NCI-H748 treated with DMSO at 0.1 percent for 48 hours (cell line): ENCODE data around the gene KCNIP3.
"Not testable (repeated sequence)": the region's sequence is repeated elsewhere in the genome, so short reads cannot be mapped to it uniquely, and the experiment has no call there.

ENCODE experiments used
- DNase-seq: peaks from one replicate; lab custom pipeline; 2025; lab: John Stamatoyannopoulos, UW

The KCNIP3 gene

DNA sequence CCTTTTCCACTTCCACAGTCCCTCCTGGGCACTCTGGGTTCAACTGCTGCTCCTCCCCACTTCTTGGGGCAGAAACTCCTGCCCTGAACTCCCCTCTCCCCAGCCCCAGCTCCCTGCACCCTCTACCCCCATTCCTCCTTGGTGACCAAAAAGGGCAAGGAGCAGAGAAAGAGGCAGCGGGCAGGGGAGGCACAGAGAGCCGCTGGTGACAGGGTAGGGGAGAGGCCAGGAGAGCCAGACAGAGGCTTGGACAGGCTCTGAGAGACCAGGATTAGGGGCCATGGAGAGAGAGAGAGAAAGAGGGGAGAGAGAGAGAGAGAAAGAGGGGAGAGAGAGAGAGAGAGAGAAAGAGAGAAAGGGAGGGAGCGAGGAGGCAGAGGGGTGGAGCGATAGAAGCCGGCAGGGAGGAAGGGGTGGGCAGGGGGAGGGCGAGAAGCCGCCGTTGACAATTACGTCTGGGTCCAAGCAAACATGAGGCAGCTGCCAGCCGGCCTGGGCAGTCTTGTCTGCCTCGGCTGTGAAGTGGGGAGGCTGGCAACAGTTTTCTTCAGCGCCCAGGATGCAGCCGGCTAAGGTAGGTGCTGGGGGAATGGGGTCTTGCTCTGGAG is at the start of gene KCNIP3:
TSS of gene KCNIP3 (plus strand) at position 468 of the 608 bp plus-strand sequence. CDS start at position 560, 92 bp downstream.
- DNase-seq: peak; percentile 23

DNA sequence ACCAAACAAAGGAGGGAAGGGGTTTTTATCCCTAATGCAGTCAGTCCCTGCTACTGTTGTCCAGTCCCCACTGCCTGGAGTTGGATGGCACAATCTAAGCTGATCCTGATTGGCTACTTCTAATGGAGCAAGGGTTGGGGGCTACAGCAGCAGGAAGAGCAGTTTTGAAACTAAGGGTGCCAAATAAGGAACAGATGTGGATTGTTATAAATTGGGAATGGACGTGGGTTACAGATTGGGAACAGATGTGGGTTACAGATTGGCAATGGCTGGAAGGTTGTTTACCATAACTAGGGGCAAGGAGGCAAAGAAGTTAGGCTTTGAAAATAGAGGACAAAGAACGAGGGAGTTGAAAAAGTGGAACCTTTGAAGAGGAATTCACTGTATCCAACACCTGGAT is 38.9 kb upstream of the KCNIP3 start:
- DNase-seq: no peak

DNA sequence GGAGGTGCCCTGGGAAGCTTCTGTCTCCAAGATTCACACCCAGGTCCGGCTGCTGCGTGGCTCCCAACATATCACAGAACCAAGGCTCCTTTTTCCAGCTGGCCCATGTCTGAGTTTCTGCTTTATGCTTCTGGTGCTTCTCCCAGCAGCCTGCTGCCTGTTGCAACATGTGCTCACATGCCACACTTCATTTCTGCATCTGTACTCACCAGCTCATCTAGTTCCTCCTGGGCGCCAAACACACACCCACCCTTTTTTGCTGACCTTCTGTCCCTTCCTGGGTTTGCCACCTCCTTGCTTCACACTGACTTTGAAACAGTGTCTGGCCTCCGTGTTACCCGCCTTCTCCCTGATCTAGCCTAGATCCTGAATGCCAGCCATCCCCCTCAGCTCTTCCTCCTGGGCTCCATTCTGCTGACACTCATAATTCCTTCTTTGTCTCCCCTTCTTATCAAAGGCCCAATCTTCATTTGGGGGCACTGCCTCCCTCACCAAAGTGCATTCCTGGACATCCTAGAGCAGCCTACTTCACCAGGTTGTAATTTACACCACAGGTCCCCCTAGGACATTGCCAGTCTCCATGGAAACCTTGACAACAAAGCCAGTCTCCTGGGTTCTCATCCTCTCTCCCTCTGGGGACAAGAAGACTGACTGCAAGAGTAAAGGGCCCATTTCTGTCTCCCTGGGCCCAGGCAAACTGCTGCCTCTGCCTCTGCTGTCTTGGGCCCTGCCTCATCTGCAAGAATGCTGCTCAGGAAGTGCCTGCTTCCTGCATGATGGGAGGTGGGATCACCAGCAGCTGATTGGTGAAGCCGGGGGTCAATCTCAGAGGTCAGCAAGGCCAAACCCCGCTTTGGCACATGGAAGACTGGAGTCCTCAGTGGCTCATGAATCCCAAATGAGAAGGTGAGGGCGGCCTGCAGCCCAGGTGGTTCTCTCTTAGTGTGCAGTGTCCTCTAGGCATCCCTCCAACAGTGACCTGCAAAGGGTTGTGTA is 36.8 kb upstream of the KCNIP3 start:
- no peak for DNase-seq

- DNase-seq: no peak
These were observed 35.5 kb upstream of the KCNIP3 start for GRCh38 chr2:95261602-95262001.

DNA sequence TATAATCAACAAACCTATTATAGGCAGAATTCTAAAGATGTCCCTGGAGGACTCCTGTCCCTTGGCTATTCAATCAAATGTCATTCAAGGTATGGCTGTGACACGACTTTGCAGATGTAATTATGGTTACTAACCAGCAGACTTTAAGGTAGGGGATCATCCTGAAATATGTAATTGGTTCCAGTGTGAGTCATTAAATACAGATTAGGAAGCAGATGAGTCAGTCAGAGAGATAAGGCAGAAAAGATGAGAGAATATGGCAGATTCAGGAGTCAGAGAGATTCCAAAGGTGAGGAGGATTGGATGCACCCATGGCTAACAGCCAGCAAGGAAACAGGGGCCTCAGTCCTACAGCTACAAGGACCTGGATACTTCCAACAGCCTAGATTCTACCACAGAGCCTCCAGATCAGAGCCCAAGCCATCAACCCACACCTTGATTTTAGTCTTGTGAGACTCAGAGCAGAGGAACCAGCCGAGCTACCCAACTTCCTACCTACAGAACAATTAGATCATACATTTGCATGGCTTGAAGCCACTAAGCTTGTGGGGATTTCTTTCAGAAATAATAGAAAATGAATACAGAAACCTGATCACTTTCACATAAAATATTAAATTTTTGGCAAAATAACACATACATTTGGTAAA is 34.1 kb upstream of the KCNIP3 start:
- no peak for DNase-seq

- no peak for DNase-seq
These were observed 32.5 kb upstream of the KCNIP3 start for GRCh38 chr2:95264624-95265023.

DNA sequence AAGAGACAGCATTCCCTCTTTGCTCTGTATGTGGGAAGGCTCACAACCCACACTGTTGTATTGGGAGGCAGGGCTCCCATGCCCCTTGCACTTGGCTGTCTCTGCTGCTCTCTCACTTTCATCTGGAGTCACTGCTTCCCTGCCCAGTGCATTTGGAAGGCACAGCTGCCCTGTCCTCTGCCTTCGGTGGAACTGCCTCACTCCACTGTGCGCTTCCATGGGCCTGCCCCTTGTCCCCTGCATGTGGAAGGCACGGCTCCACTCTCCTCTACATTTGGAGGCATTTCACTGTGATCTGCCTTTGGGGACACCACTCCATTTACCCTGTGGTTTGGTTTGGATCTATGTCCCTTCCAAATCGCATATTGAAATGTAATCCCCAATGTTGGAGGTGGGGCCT is 32.0 kb upstream of the KCNIP3 start:
- DNase-seq: no peak

DNA sequence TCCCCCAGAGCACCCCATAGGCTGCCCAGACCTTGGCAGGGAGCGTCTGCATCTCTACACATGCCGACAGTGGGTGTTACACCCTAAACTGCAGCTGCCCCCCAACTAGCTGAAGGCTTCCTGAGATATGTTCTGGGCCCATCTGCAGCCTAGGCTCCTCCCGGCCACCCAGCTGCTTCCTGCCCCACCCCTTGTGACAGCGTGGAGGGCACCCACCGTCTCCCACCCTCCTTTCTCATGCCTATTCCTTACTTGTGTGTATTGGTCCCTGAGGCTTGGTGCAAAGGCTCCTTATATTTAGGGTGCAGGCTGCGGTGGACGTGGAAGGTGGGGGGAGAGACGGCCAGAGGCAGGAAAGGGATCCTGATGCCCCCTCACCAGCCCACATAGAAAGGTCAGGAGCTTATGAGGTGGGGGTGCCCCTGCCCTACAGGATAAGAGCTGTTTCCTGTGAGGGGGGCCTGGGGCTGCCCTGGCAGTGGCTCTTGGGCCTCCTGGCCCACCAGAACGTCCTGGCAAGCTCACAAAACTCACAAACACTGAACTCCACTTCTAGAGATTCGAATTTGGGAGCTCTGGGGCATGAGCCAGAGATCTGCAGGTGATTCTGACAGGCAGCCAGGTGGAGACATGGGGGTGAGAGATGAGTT is 30.2 kb upstream of the KCNIP3 start:
- no peak for DNase-seq

GRCh38 chr2:95267458-95268210 is 29.5 kb upstream of the KCNIP3 start:
- DNase-seq: no peak

- DNase-seq: no peak
These were observed 28.7 kb upstream of the KCNIP3 start for GRCh38 chr2:95268211-95269035.

DNA sequence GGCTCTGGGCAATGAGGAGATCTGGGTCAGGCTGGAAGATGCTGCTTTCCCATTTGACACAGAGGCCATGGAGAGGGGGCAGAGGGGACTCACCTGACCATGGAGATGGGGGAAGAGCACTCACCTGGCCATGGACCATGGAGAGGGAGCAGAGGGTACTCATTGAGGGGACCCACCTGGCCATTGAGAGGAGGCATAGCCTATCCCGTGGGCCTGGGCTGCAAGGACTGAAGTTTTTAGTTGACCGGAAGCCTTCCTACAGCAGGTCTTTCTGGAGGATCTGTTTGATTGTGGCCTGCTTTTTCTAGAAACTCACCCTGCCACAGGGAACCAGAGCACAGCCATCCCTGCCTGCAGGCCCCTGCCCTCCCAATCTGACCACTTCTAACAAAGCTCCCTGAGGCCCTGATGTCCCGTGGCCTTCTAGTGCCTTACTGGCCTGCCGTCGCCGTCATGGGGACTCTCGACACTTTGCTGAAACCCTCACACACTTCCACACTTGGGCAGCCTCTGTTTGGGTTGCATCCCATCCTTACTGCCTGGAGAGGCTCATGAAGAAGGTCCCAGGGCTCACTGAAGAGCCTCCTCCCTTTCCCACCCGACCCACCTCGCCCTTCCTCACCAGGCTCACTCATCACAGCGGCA is 28.0 kb upstream of the KCNIP3 start:
- no peak for DNase-seq

DNA sequence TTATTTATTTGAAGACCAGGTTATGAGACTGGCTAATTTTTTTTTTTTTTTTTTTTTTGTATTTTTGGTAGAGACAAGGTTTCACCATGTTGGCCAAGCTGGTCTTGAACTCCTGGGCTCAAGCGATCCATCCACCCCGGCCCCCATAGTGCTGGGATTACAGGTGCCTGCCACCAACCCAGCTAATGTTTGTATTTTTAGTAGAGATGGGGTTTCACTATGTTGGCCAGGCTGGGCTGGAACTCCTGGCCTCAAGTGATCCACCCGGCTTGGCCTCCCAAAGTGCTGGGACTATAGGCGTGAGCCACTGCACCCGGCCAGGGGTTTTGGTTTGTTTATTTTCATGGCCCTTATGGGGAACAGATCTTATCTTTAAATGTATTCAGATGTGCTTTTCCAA is 27.4 kb upstream of the KCNIP3 start:
- DNase-seq: not testable (repeated sequence)

- no peak for DNase-seq
These were observed 26.5 kb upstream of the KCNIP3 start for GRCh38 chr2:95270541-95271081.

DNA sequence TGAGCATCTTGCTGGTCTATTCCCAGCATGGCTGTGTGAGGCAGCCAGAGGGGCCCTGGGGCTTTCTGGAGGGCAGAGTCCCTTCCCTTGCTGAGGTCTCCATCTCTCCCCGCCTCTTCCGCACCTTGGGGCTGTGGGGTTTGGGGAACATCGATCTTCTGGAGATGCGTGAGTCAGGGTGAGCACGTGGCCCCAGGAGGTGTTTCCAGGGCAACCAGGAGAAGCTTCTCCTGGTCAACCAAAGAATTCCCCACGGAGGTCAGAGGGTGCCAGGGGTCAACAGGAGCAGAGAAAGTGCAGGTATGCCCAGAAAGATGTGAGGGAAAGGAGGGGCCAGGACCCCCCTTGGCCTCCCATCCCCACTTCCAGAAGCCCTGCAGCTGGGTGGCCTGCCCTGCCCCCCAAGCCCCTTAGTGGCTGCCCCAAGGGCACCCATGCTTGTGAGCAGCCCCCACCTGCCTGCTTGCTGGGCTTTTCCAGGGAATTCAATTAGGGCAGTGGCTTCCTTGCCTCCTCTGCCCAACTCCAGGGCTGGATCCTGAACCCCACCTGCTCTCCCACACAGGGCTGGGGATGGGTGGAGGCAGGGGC is 25.7 kb upstream of the KCNIP3 start:
- DNase-seq: no peak

GRCh38 chr2:95272299-95272751 is 24.8 kb upstream of the KCNIP3 start:
- DNase-seq: no peak

GRCh38 chr2:95272781-95273180 is 24.4 kb upstream of the KCNIP3 start:
- no peak for DNase-seq

DNA sequence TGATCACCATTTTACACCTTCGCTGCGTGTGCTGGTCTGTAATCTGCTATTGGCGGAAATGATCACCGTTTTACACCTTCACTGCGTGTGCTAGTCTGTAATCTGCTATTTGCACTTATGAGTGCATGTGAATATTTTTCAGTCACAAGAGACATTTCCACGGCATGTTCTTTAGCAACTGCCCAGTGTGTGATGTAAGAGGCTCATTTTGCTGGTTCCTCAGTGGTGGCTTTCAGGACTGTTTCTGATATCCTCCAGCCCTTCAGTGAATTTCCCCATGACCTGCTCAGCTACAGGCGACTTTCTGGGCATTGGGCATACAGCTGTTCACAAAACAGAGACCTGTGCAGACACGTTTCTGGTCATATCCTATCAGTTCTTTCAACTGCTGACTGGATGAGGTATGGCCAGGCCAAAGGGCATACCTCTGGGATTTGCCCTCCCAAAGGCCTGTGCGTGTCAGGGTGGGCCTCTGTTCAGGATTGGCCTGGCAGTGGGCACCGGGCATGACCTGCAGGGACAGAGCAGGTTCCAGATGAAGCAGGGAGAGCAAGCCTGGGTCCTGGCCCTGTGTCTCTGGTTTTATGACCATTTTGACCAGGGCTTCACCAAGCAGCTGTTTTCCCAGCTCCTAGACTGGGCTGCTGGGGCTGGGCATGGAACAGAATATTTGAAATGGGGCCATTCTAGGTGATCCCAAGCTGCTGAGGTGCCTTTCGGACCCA is 23.4 kb upstream of the KCNIP3 start:
- DNase-seq: no peak

DNA sequence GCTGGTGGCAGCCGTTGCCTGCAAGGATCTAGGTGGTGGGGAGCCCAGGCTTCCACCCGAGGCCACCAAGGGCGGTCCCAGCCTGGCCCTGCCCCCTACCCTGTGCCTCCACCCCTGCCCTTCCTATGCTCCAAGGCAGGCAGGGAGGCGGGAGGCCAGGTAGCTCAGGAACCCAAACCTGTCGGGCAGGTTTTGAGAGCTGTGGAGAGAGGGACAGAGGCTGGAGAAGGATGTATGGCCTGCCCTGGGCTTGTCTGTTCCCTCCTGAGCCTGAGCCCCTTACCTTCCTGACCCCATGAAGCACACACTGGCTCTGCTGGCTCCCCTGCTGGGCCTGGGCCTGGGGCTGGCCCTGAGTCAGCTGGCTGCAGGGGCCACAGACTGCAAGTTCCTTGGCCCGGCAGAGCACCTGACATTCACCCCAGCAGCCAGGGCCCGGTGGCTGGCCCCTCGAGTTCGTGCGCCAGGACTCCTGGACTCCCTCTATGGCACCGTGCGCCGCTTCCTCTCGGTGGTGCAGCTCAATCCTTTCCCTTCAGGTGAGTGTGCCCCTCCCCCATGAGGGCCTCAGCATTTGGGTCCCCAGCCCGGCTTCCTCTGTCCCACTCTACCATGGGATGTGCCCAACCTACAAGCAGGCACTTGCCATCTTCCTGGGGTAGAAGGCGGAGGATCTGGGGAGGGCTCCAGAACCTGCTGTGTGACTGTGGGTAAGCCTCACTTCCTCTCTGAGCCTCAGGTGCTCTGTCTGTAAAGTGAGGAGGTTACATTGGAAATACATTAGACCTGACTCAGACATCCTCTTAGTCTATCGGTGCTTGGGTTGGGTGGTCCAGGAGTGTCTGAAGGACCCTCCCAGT is 22.6 kb upstream of the KCNIP3 start, which contains the start of gene PROM2:
TSS of gene PROM2 (plus strand) at position 159 of the 860 bp plus-strand sequence. CDS start at position 296, 137 bp downstream.
- DNase-seq: no peak
